B cell (primary cell): ENCODE data around the gene GDE1. TPM values are rescaled to one million over a fixed set of nuclear protein-coding genes. Genes with fewer than 3 reads are reported as not detected.

Source experiments
- ATAC-seq: fragments of 200-7000 bp; cut with Tn5 transposase; one replicate; pipeline ENCODE4 v1.10.0; 2021; ENCODE audit warnings: low read depth, mild to moderate bottlenecking, moderate number of reproducible peaks, moderate library complexity
- CTCF ChIA-PET: fragments of 350-600 bp; sonication (Branson Sonifier 250); formaldehyde crosslinking; loops from one replicate; lab custom pipeline; 2021; ENCODE audit warnings: antibody characterized with exemption, inconsistent platforms; lab: Charles Lee
- POLR2A ChIA-PET: fragments of 350-600 bp; sonication (Branson Sonifier 250); formaldehyde crosslinking; loops from one replicate; lab custom pipeline; 2021; ENCODE audit warnings: antibody characterized with exemption; lab: Charles Lee
- DNase-seq: peaks from one replicate; pipeline ENCODE4 v3.0.0; 2013
- H2AFZ ChIP-seq: 2 replicates; pipeline ENCODE4 v1.6.1; 2012; ENCODE audit warnings: mild to moderate bottlenecking, low read depth, low read length; ENCODE audit not compliant: insufficient read depth, poor library complexity, severe bottlenecking
- H3K27ac ChIP-seq, 2 donors: 1 replicate in 1 of 2; 2 replicates in 1 of 2; pipeline ENCODE4 v1.5.1; 2012 to 2013; ENCODE audit warnings: low read length in 2 of 2, mild to moderate bottlenecking in 2 of 2, moderate library complexity in 1 of 2
- H3K27me3 ChIP-seq, 4 experiments: fragments of 200-600 bp in 1 of 4; sonication (generic) in 1 of 4; replicated peaks in 1 of 4; 1 replicate in 2 of 4; 2 replicates in 2 of 4; pipeline versions ENCODE4 v1.6.1 to v1.7.0; 2013 to 2016; ENCODE audit warnings: low read length in 3 of 4, mild to moderate bottlenecking in 2 of 4, mixed read lengths in 1 of 4, moderate library complexity in 1 of 4; ENCODE audit not compliant: insufficient read depth in 4 of 4, control insufficient read depth in 3 of 4; ENCODE audit errors: control extremely low read depth in 1 of 4
- H3K36me3 ChIP-seq, 2 experiments: replicated peaks in 1 of 2; 1 replicate in 1 of 2; 2 replicates in 1 of 2; pipeline versions ENCODE4 v1.6.1 to v1.7.1; 2013; ENCODE audit warnings: low read length in 1 of 2; ENCODE audit not compliant: insufficient read depth in 2 of 2, control insufficient read depth in 1 of 2; ENCODE audit errors: control extremely low read depth in 1 of 2, extremely low read depth in 1 of 2
- H3K4me1 ChIP-seq, 2 donors: fragments of 200-600 bp in 1 of 2; sonication (generic) in 1 of 2; 1 replicate in 1 of 2; 2 replicates in 1 of 2; pipeline versions ENCODE4 v1.5.1 to v1.6.1; 2013 to 2017; ENCODE audit warnings: low read length in 2 of 2; ENCODE audit not compliant: control insufficient read depth in 2 of 2, insufficient read depth in 2 of 2
- H3K4me2 ChIP-seq: replicated peaks from 2 replicates; pipeline ENCODE3; 2012; ENCODE audit warnings: mild to moderate bottlenecking, low read depth, low read length; ENCODE audit not compliant: poor library complexity, severe bottlenecking
- H3K4me3 ChIP-seq, 5 experiments: fragments of 200-600 bp in 1 of 5; sonication (generic) in 1 of 5; 1 replicate in 3 of 5; 2 replicates in 2 of 5; pipeline versions ENCODE4 v1.5.1 to v1.7.0; 2011 to 2016; ENCODE audit warnings: low read length in 4 of 5, mild to moderate bottlenecking in 4 of 5, low read depth in 2 of 5, control low read depth in 1 of 5, moderate library complexity in 1 of 5; ENCODE audit not compliant: insufficient read depth in 1 of 5; ENCODE audit errors: control extremely low read depth in 1 of 5, extremely low read depth in 1 of 5
- H3K79me2 ChIP-seq: fragments of 200-600 bp; sonication (generic); one replicate; pipeline ENCODE4 v1.6.0; 2016; ENCODE audit warnings: low read length; ENCODE audit not compliant: control insufficient read depth, insufficient read depth
- H3K9ac ChIP-seq: fragments of 200-600 bp; sonication (generic); 2 replicates; pipeline ENCODE4 v1.6.1; 2017; ENCODE audit warnings: mild to moderate bottlenecking, low read length, moderate library complexity
- H3K9me3 ChIP-seq, 3 donors: one replicate each; pipeline versions ENCODE4 v1.6.1 to v1.7.1; 2013; ENCODE audit warnings: low read length in 2 of 3; ENCODE audit not compliant: control insufficient read depth in 2 of 3, insufficient read depth in 1 of 3; ENCODE audit errors: control extremely low read depth in 1 of 3
- H4K20me1 ChIP-seq: 2 replicates; pipeline ENCODE4 v1.6.0; 2012; ENCODE audit warnings: mild to moderate bottlenecking, low read length; ENCODE audit not compliant: insufficient read depth, control insufficient read depth, poor library complexity, severe bottlenecking
- H3K27ac Mint-ChIP-seq: one replicate; pipeline ENCODE4 v1.8.0; 2021; ENCODE audit warnings: mixed read lengths
- H3K27me3 Mint-ChIP-seq: one replicate; pipeline ENCODE4 v1.8.0; 2021; ENCODE audit warnings: mixed read lengths
- H3K4me1 Mint-ChIP-seq: one replicate; pipeline ENCODE4 v1.8.0; 2021; ENCODE audit warnings: mixed read lengths
- H3K4me3 Mint-ChIP-seq: one replicate; pipeline ENCODE4 v1.8.0; 2021; ENCODE audit warnings: mixed read lengths
- H3K9me3 Mint-ChIP-seq: one replicate; pipeline ENCODE4 v1.8.0; 2022; ENCODE audit warnings: mixed read lengths; ENCODE audit not compliant: insufficient read depth
- EZH2 ChIP-seq: IDR thresholded peaks from 2 replicates; pipeline ENCODE4 v1.6.1; 2012; ENCODE audit warnings: borderline replicate concordance, low read depth, mild to moderate bottlenecking, moderate library complexity, low read length; ENCODE audit not compliant: insufficient read depth, poor library complexity, severe bottlenecking
- WGBS: methylation state at CpG from one replicate; pipeline ENCODE4 v1.1.5; 2013; ENCODE audit warnings: missing lambda C conversion rate; ENCODE audit not compliant: insufficient coverage; 5-methylcytosine and 5-hydroxymethylcytosine counted together
- intact Hi-C: fragments of 100-400 bp; cut with micrococcal nuclease; formaldehyde crosslinking; loops from one replicate; pipeline ENCODE4 v1.10.0; 2022
- polyA plus RNA-seq: library from polyadenylated mRNA; depleted of rRNA; stranded (reverse); fragments of >200 nt; gene quantifications from 2 replicates; pipeline ENCODE4 v1.2.3, GENCODE V29; 2012
- total RNA-seq, 2 donors: library from RNA; stranded (reverse); fragments of 120-200 nt in 1 of 2; gene quantifications; 1 replicate in 1 of 2; 2 replicates in 1 of 2; pipeline versions ENCODE4 v1.2.3 to v1.2.4, GENCODE V29; 2013 to 2022
- TF ChIP-seq, protein P1 (sequence below): fragments of 200-600 bp; IDR thresholded peaks from one replicate; pipeline ENCODE4 v1.8.0; 2022; ENCODE audit warnings: antibody characterized with exemption, mild to moderate bottlenecking

GDE1 gene
- total and polyA plus RNA-seq, 2 donors (not counting 1 experiment from before 2014, with no cell fraction given), result 10.0 to 25.3 TPM

DNA sequence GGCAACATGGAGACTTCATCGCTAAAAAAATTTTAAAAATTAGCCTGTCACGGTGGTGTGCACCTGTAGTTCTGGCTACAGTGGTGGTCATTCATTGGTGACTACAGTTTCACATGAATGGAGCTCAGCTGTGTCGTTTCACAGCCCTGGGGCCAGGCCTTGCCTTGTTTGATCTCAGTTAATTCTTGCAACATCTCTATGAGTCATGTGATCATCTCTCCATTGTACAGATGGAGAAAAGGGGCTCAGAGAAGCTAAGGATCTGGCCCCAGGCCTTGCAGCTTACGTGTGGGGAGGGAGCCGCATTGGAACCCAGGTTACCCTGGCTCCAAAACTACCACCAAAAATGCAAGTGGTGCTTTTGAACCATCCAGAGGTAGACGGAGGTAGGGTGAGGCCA is 49.4 kb downstream of the GDE1 start:
- CTCF ChIA-PET, result no interaction called here

DNA sequence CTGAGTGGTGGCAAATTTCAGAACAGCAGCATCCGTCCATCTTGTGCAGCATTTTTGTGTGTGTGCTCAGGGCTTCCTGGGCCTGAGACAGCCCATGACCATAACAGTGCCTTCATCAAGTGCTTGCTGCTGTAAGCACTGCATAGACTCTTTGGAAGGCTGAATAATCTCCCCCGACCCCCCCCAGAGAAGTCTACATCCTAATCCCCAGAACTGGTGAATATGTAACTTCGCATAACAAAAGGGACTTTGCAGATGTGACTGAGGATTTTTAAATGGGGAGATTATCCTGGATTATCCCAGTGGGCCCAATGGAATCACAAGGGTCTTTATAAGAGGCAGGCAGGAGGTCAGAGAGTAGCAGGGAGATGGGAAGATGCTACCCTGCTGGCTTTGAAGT is 53.6 kb downstream of the GDE1 start:
- no peak overlapping the region for H3K27ac ChIP-seq
- no peaks in the 10 kb centered on the region for H3K4me1 ChIP-seq
- H3K27ac Mint-ChIP-seq, result no peak overlapping the region
- 100% methylated on average over 2 of the region's 3 CpGs for WGBS
- H3K4me3 Mint-ChIP-seq, result no peak overlapping the region
- no peak overlapping the region for H3K4me2 ChIP-seq
- ATAC-seq, result no peak
- H3K4me1 Mint-ChIP-seq, result no peaks in the 10 kb centered on the region
- H3K27me3 ChIP-seq, result no peaks in the 10 kb centered on the region
- H3K4me3 ChIP-seq, result no peak overlapping the region
- no peak overlapping the region for H2AFZ ChIP-seq
- no peaks in the 10 kb centered on the region for H3K9me3 ChIP-seq
- H3K27me3 Mint-ChIP-seq, result no peaks in the 10 kb centered on the region
- CTCF ChIA-PET, result no interaction called here
- DNase-seq, result no peak
- no peaks in the 10 kb centered on the region for H3K36me3 ChIP-seq
- TF ChIP-seq, protein P1, sequence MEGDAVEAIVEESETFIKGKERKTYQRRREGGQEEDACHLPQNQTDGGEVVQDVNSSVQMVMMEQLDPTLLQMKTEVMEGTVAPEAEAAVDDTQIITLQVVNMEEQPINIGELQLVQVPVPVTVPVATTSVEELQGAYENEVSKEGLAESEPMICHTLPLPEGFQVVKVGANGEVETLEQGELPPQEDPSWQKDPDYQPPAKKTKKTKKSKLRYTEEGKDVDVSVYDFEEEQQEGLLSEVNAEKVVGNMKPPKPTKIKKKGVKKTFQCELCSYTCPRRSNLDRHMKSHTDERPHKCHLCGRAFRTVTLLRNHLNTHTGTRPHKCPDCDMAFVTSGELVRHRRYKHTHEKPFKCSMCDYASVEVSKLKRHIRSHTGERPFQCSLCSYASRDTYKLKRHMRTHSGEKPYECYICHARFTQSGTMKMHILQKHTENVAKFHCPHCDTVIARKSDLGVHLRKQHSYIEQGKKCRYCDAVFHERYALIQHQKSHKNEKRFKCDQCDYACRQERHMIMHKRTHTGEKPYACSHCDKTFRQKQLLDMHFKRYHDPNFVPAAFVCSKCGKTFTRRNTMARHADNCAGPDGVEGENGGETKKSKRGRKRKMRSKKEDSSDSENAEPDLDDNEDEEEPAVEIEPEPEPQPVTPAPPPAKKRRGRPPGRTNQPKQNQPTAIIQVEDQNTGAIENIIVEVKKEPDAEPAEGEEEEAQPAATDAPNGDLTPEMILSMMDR, result no peak
- no peak for TF ChIP-seq EZH2
- no peaks in the 10 kb centered on the region for H4K20me1 ChIP-seq
- POLR2A ChIA-PET, result no interaction called here
- no peak overlapping the region for H3K9ac ChIP-seq
- H3K79me2 ChIP-seq, result no peaks in the 10 kb centered on the region
- intact Hi-C loops, result no loop called here
- no peaks in the 10 kb centered on the region for H3K9me3 Mint-ChIP-seq

More for the DNA sequence above, 49.4 kb downstream of the GDE1 start:
- no peak for ATAC-seq
- H3K27ac Mint-ChIP-seq, result no peak overlapping the region
- H3K27me3 Mint-ChIP-seq, result peaks cover 3% of the 10 kb centered on the region
- no peaks in the 10 kb centered on the region for H3K27me3 ChIP-seq
- H3K4me2 ChIP-seq, result no peak overlapping the region
- no peak overlapping the region for H3K4me3 Mint-ChIP-seq
- no peaks in the 10 kb centered on the region for H3K9me3 ChIP-seq
- intact Hi-C loops, result no loop called here
- no peaks in the 10 kb centered on the region for H4K20me1 ChIP-seq
- TF ChIP-seq EZH2, result no peak
- TF ChIP-seq, protein P1, result no peak
- POLR2A ChIA-PET, result no interaction called here
- H3K36me3 ChIP-seq, result no peaks in the 10 kb centered on the region
- H3K9ac ChIP-seq, result no peak overlapping the region
- DNase-seq, result no peak
- no peaks in the 10 kb centered on the region for H3K4me1 ChIP-seq
- H3K79me2 ChIP-seq, result no peaks in the 10 kb centered on the region
- H3K27ac ChIP-seq, result no peak overlapping the region
- H3K9me3 Mint-ChIP-seq, result no peaks in the 10 kb centered on the region
- WGBS, result 74% methylated on average over 4 of the region's 6 CpGs
- H3K4me1 Mint-ChIP-seq, result no peaks in the 10 kb centered on the region
- no peak overlapping the region for H3K4me3 ChIP-seq
- H2AFZ ChIP-seq, result no peak overlapping the region
